Osteoblast (primary cell): ENCODE data around the gene KCNQ5. TPM values are rescaled to one million over a fixed set of nuclear protein-coding genes. Genes with fewer than 3 reads are reported as not detected.
A peak's percentile ranks its signal among the peaks of the same experiment; 100 is the strongest.

Source experiments
- DNase-seq: peaks from one replicate; pipeline ENCODE4 v3.0.0; 2011; ENCODE audit warnings: low spot score, mixed read lengths; ENCODE audit not compliant: insufficient read length; ENCODE audit errors: missing footprints
- H2AFZ ChIP-seq: 2 replicates; pipeline ENCODE4 v1.6.0; 2011; ENCODE audit warnings: mild to moderate bottlenecking, low read length
- H3K27ac ChIP-seq: 2 replicates; pipeline ENCODE4 v1.5.1; 2011; ENCODE audit warnings: mild to moderate bottlenecking, low read depth, low read length, moderate library complexity
- H3K27me3 ChIP-seq: 2 replicates; pipeline ENCODE4 v1.6.0; 2012; ENCODE audit warnings: mild to moderate bottlenecking, control low read depth, inconsistent platforms, low read length, moderate library complexity; ENCODE audit not compliant: insufficient read depth
- H3K36me3 ChIP-seq: 2 replicates; pipeline ENCODE4 v1.5.1; 2011; ENCODE audit warnings: mild to moderate bottlenecking, low read length, control low read depth, moderate library complexity; ENCODE audit not compliant: insufficient read depth
- H3K4me1 ChIP-seq: 2 replicates; pipeline ENCODE4 v1.5.1; 2011; ENCODE audit warnings: mild to moderate bottlenecking, low read length, control low read depth, moderate library complexity; ENCODE audit not compliant: insufficient read depth
- H3K4me2 ChIP-seq: 2 replicates; pipeline ENCODE4 v1.6.0; 2011; ENCODE audit warnings: mild to moderate bottlenecking, low read length; ENCODE audit not compliant: insufficient read depth
- H3K4me3 ChIP-seq: fragments of 200-600 bp; sonication (generic); 3 replicates; pipeline ENCODE4 v1.5.1; 2012; ENCODE audit warnings: mild to moderate bottlenecking, low read length, inconsistent platforms; ENCODE audit not compliant: insufficient read depth
- H3K79me2 ChIP-seq: 2 replicates; pipeline ENCODE4 v1.6.0; 2012; ENCODE audit warnings: mild to moderate bottlenecking, low read length, control low read depth, inconsistent platforms; ENCODE audit not compliant: insufficient read depth
- H3K9me3 ChIP-seq: 2 replicates; pipeline ENCODE4 v1.5.1; 2011; ENCODE audit warnings: low read depth, low read length, control low read depth
- H4K20me1 ChIP-seq: 2 replicates; pipeline ENCODE4 v1.6.0; 2012; ENCODE audit warnings: mild to moderate bottlenecking, low read length, control low read depth; ENCODE audit not compliant: insufficient read depth
- total RNA-seq: library from RNA; depleted of rRNA; stranded (reverse); fragments of >200 nt; gene quantifications from 2 replicates; pipeline ENCODE4 v1.2.3, GENCODE V29; 2012
- TF ChIP-seq, protein P1 (sequence below): IDR thresholded peaks from 2 replicates; pipeline ENCODE4 v1.5.1; 2011; ENCODE audit warnings: mild to moderate bottlenecking, low read depth, low read length, moderate library complexity; ENCODE audit errors: extremely low read depth

The KCNQ5 gene
- total RNA-seq, 1 donor, result 4.0 TPM

DNA sequence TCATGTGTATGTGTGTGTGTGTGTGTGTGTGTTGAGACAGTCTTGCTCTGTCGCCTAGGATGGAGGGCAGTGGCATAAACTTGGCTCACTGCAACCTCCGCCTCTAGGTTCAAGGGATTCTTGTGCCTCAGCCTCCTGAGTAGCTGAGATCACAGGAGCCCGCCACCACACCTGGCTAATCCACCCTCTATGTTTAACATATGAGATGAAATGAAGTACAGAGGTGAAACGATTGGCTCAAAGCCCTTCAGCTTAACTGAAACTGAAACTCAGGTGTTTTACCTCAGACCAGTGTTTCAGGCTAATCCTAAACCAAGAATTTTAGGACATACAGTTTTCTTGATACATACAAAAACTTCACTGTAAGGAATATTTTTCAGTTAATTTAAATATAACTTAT is 167.3 kb downstream of the KCNQ5 start:
- Histone ChIP-seq H3K9me3 (no peaks in the 10 kb centered on the region), H3K4me3 (no peak overlapping the region), H3K27me3 (no peaks in the 10 kb centered on the region), H3K79me2 (no peaks in the 10 kb centered on the region), H3K36me3 (no peaks in the 10 kb centered on the region), H3K27ac (no peak overlapping the region), H2AFZ (no peak overlapping the region), H3K4me1 (peaks cover 23% of the 10 kb centered on the region), H3K4me2 (no peak overlapping the region), H4K20me1 (no peaks in the 10 kb centered on the region)
- TF ChIP-seq, protein P1, sequence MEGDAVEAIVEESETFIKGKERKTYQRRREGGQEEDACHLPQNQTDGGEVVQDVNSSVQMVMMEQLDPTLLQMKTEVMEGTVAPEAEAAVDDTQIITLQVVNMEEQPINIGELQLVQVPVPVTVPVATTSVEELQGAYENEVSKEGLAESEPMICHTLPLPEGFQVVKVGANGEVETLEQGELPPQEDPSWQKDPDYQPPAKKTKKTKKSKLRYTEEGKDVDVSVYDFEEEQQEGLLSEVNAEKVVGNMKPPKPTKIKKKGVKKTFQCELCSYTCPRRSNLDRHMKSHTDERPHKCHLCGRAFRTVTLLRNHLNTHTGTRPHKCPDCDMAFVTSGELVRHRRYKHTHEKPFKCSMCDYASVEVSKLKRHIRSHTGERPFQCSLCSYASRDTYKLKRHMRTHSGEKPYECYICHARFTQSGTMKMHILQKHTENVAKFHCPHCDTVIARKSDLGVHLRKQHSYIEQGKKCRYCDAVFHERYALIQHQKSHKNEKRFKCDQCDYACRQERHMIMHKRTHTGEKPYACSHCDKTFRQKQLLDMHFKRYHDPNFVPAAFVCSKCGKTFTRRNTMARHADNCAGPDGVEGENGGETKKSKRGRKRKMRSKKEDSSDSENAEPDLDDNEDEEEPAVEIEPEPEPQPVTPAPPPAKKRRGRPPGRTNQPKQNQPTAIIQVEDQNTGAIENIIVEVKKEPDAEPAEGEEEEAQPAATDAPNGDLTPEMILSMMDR, result no peak
- DNase-seq, result no peak

DNA sequence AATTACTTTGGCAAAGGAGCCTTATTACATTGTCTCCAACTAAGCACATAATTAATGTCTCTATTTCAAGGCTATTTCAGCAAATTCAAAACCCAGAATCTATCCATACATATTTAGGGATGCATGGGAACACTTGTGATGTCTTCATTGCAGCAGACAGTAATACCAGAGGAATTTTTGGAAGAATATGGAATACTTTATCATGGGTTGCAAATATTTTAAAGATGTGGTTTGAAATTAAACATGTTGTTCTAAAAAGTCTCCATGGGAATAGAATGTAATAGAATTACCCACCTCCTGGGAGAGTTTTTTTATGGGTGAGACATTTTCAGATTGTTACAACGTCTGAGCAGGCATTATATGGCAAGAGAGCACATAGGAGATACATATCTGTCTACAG is 170.8 kb downstream of the KCNQ5 start:
- no peak overlapping the region for H3K27ac ChIP-seq
- no peaks in the 10 kb centered on the region for H3K36me3 ChIP-seq
- no peak overlapping the region for H2AFZ ChIP-seq
- TF ChIP-seq, protein P1, result no peak
- H3K4me3 ChIP-seq, result no peak overlapping the region
- H3K4me2 ChIP-seq, result no peak overlapping the region
- peaks cover 9% of the 10 kb centered on the region for H3K4me1 ChIP-seq
- no peaks in the 10 kb centered on the region for H3K27me3 ChIP-seq
- no peaks in the 10 kb centered on the region for H3K9me3 ChIP-seq
- no peaks in the 10 kb centered on the region for H3K79me2 ChIP-seq
- DNase-seq, result no peak
- H4K20me1 ChIP-seq, result no peaks in the 10 kb centered on the region

DNA sequence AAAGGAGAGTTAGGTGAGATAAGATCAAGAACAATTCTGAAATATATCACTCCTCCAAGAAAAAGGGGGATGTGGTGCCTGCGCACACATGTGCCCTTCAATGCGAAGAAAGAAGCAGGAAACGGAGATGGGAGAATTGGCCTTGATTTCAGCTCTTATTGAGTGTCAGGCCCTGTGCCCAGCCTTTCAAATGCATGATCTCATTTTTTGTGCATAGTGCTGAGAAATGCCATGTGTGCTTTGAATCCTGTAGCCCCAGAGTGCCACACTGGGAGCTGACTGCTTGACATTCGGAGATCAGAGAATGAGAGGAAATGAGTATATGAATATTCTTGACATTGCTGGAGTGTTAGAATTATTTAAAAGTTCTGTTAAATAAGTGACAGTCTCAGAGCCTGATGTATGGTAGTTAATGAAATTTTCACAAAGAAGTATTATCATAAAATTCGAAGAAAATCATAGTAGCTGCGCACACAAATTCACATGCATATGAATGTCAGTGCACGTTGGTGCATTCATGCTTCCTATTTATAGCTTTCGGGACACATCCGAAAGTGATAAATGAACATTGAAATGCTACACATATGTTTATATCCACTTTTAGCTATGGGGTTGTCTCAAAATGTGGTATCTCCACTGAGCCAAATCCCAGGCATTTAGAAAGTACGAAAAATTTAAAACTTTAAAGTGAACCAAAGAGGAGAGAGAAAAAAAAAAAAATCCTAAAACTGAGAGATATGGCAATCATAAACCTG is 172.0 kb downstream of the KCNQ5 start:
- Histone ChIP-seq H4K20me1 (no peaks in the 10 kb centered on the region), H3K4me3 (no peak overlapping the region), H3K27me3 (no peaks in the 10 kb centered on the region), H3K79me2 (no peaks in the 10 kb centered on the region), H3K9me3 (no peaks in the 10 kb centered on the region), H3K36me3 (no peaks in the 10 kb centered on the region), H3K4me2 (no peak overlapping the region), H2AFZ (no peak overlapping the region), H3K4me1 (peaks cover 8% of the 10 kb centered on the region), H3K27ac (no peak overlapping the region)
- TF ChIP-seq, protein P1, result no peak
- no peak for DNase-seq

DNA sequence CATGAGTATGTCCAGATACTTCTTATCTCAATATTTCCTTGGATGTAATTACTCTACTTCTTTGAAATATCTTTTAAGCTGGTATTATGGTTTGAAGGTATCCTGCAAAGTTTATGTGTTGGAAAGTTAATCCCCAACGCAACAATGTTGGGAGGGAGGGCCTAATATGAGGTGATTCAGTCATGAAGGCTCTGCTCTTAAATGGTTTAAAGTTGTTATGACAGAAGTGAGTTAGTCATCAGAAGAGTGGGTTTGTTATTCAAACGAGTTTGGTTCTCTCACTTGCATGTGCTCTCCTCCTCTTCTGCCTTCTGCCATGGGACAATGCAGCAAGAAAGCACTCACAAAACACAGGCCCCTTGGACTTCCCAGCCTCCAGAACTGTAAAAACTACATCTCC is 176.3 kb downstream of the KCNQ5 start:
- Histone ChIP-seq H4K20me1 (no peaks in the 10 kb centered on the region), H3K79me2 (no peaks in the 10 kb centered on the region), H3K36me3 (no peaks in the 10 kb centered on the region), H3K27ac (peak overlapping the region; percentile 48), H3K27me3 (no peaks in the 10 kb centered on the region), H3K4me1 (peaks cover 8% of the 10 kb centered on the region), H3K9me3 (no peaks in the 10 kb centered on the region), H2AFZ (no peak overlapping the region), H3K4me3 (no peak overlapping the region), H3K4me2 (peak overlapping the region; percentile 19)
- DNase-seq, result no peak
- TF ChIP-seq, protein P1, result no peak
